Suprapubic skin (tissue), 3 donors: ENCODE results near the gene UTY.

Source experiments
- POLR2AphosphoS5 ChIP-seq, 3 donors: sonication (generic); formaldehyde crosslinking; IDR thresholded peaks; one replicate each; pipeline ENCODE4 v1.6.1; 2017; ENCODE audit warnings: antibody characterized with exemption in 3 of 3
- TF ChIP-seq, protein P1 (sequence below), 2 donors: fragments of 200-600 bp in 1 of 2; fragments of 450-650 bp in 1 of 2; sonication (generic) in 1 of 2; IDR thresholded peaks; one replicate each; pipeline ENCODE4 v1.5.1; 2016 to 2019; ENCODE audit warnings: antibody characterized with exemption in 2 of 2, mild to moderate bottlenecking in 1 of 2, moderate library complexity in 1 of 2

DNA sequence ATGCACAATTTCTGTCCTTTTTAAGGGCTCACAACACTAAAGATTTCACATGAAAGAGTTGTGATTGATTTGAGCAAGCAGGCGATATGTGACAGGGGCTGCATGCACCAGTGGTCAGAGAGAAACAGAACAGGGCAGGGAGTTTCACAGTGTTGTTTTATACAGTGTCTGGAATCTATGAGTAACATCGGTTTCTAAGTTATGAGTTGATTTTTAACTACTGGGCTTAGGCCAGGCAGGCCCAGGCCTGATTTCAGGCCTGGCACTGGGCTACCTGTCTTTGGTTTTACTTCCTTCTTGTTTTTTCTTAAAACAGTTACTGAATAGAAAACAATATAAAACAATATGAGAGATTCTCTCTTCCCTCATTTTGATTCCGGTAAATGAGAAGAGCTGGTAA is 13.9 kb upstream of the UTY start:
- no peak for TF ChIP-seq POLR2AphosphoS5 (IDR thresholded peaks at IDR 0.05)
- TF ChIP-seq, protein P1, sequence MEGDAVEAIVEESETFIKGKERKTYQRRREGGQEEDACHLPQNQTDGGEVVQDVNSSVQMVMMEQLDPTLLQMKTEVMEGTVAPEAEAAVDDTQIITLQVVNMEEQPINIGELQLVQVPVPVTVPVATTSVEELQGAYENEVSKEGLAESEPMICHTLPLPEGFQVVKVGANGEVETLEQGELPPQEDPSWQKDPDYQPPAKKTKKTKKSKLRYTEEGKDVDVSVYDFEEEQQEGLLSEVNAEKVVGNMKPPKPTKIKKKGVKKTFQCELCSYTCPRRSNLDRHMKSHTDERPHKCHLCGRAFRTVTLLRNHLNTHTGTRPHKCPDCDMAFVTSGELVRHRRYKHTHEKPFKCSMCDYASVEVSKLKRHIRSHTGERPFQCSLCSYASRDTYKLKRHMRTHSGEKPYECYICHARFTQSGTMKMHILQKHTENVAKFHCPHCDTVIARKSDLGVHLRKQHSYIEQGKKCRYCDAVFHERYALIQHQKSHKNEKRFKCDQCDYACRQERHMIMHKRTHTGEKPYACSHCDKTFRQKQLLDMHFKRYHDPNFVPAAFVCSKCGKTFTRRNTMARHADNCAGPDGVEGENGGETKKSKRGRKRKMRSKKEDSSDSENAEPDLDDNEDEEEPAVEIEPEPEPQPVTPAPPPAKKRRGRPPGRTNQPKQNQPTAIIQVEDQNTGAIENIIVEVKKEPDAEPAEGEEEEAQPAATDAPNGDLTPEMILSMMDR (IDR thresholded peaks at IDR 0.05) = no peak
